Measurements from ENCODE around the gene EVPL. TPM values are rescaled to one million over a fixed set of nuclear protein-coding genes. Genes with fewer than 3 reads are reported as not detected.
A peak's percentile ranks its signal among the peaks of the same experiment; 100 is the strongest.

The EVPL gene
- total and polyA plus RNA-seq, 2 of the 13 experiments (the other 11 are each of a cell fraction or from before 2014, with no cell fraction given), result 2.1 to 8.2 TPM

GRCh38 chr17:75995385-75995925 lies 31.7 kb downstream of the EVPL start (continued):
- TF ChIP-seq MAF1 (CRISPR knock-in tag; IDR thresholded peaks at IDR 0.05; ENCODE audit: borderline replicate concordance) (no peak), RXRA (CRISPR knock-in tag; IDR thresholded peaks at IDR 0.05) (peak; percentile 50; the same call in 1 of the 2 replicates), FOXC1 (CRISPR knock-in tag; IDR thresholded peaks at IDR 0.05; ENCODE audit: borderline replicate concordance) (no peak), CCAR2 (optimal IDR thresholded peaks at IDR 0.05; ENCODE audit: low read depth, low read length) (no peak), AHR (CRISPR knock-in tag; IDR thresholded peaks at IDR 0.05) (no peak), ZNF788 (CRISPR knock-in tag; IDR thresholded peaks at IDR 0.05; ENCODE audit: borderline replicate concordance) (no peak), ZBTB42 (CRISPR knock-in tag; IDR thresholded peaks at IDR 0.05) (peak; percentile 59; the same call in 1 of the 2 replicates), ZFX (CRISPR knock-in tag; IDR thresholded peaks at IDR 0.05; ENCODE audit: low read depth) (peak; percentile 36; the same call in 1 of the 2 replicates), ZNF724P (CRISPR knock-in tag; IDR thresholded peaks at IDR 0.05; ENCODE audit: borderline replicate concordance) (peak; percentile 56; the same call in 1 of the 2 replicates), ZBTB20 (CRISPR knock-in tag; IDR thresholded peaks at IDR 0.05; ENCODE audit: borderline replicate concordance, low read depth) (no peak), REST (IDR thresholded peaks at IDR 0.05; ENCODE audit: borderline replicate concordance in 1 of 2, low read depth in 1 of 2, low read length in 2 of 2) (no peak), ZNF407 (CRISPR knock-in tag; IDR thresholded peaks at IDR 0.05; ENCODE audit: not compliant biosample characterization) (no peak), ZFP91 (CRISPR knock-in tag; IDR thresholded peaks at IDR 0.05; ENCODE audit: borderline replicate concordance) (peak; percentile 45; the same call in 1 of the 2 replicates)

Data from HepG2 (cell line).